Gastroesophageal sphincter (tissue), 4 donors: ENCODE data around the gene MRPL12. TPM values are rescaled to one million over a fixed set of nuclear protein-coding genes. Genes with fewer than 3 reads are reported as not detected.

Source experiments
- ATAC-seq: fragments of 150-250 bp; one replicate; pipeline ENCODE4 v1.9.1; 2016; ENCODE audit warnings: mild to moderate bottlenecking, moderate library complexity
- H3K27ac ChIP-seq, 4 donors: fragments of 200-600 bp; sonication (generic) in 3 of 4; 1 replicate in 3 of 4; 2 replicates in 1 of 4; pipeline ENCODE4 v1.5.1; 2016 to 2019
- H3K27me3 ChIP-seq: fragments of 200-600 bp; sonication (generic); one replicate; pipeline ENCODE4 v1.5.1; 2019
- H3K36me3 ChIP-seq, 2 donors: fragments of 200-600 bp; sonication (generic); one replicate each; pipeline ENCODE4 v1.5.1; 2019; ENCODE audit warnings: control low read depth in 1 of 2
- H3K4me1 ChIP-seq, 3 donors: fragments of 200-600 bp; sonication (generic); 1 replicate in 2 of 3; 2 replicates in 1 of 3; pipeline ENCODE4 v1.5.1; 2016 to 2019; ENCODE audit warnings: control low read depth in 2 of 3
- H3K4me3 ChIP-seq, 2 donors: fragments of 200-600 bp; sonication (generic); one replicate each; pipeline ENCODE4 v1.5.1; 2019; ENCODE audit warnings: mild to moderate bottlenecking in 1 of 2, moderate library complexity in 1 of 2
- H3K9me3 ChIP-seq, 3 donors: fragments of 200-600 bp; sonication (generic); one replicate each; pipeline ENCODE4 v1.5.1; 2017 to 2019; ENCODE audit warnings: control low read depth in 2 of 3
- CTCF ChIP-seq, 4 experiments: fragments of 200-600 bp in 2 of 4; fragments of 450-650 bp in 2 of 4; sonication (generic) in 1 of 4; IDR thresholded peaks; one replicate each; pipeline ENCODE4 v1.5.1; 2017 to 2019; ENCODE audit warnings: antibody characterized with exemption in 4 of 4, mild to moderate bottlenecking in 2 of 4, moderate library complexity in 2 of 4
- EP300 ChIP-seq: sonication (generic); formaldehyde crosslinking; IDR thresholded peaks from one replicate; pipeline ENCODE4 v1.6.1; 2017; ENCODE audit warnings: antibody characterized with exemption, mild to moderate bottlenecking
- POLR2A ChIP-seq, 2 donors: fragments of 450-650 bp; IDR thresholded peaks; one replicate each; pipeline ENCODE4 v1.6.1; 2017; ENCODE audit warnings: antibody characterized with exemption in 2 of 2, mild to moderate bottlenecking in 2 of 2, moderate library complexity in 1 of 2
- POLR2AphosphoS5 ChIP-seq: sonication (generic); formaldehyde crosslinking; IDR thresholded peaks from one replicate; pipeline ENCODE4 v1.6.1; 2017; ENCODE audit warnings: antibody characterized with exemption
- WGBS, 2 donors: methylation state at CpG; one replicate each; pipeline ENCODE4 v1.1.5; 2018; ENCODE audit warnings: low coverage in 1 of 2; 5-methylcytosine and 5-hydroxymethylcytosine counted together
- total RNA-seq, 4 donors: library from RNA; depleted of rRNA; stranded (reverse); fragments of >200 nt; gene quantifications; one replicate each; pipeline ENCODE4 v1.1.0, GENCODE V29; 2016

MRPL12 gene
- 10 to 100 TPM; 27.5 to 42.9 (median 29.3) TPM for total RNA-seq

GRCh38 chr17:81702934-81703746 is at the start of gene MRPL12:
TSS of gene MRPL12 (plus strand) at chr17:81703367. CDS start at chr17:81703502, 135 bp downstream.
- Histone ChIP-seq H3K27me3 (no peaks in the 10 kb centered on the region), H3K36me3 (peaks cover 0 to 76% of the 10 kb centered on the region in 2 donors), H3K27ac (peak within 1 kb of the TSS; percentile 88 to 97 (median 93)), H3K4me1 (peaks cover 0 to 41% (median 26%) of the 10 kb centered on the region in 3 donors), H3K4me3 (peak within 1 kb of the TSS; percentile 42 to 98), H3K9me3 (no peaks in the 10 kb centered on the region)
- no peak for TF ChIP-seq EP300
- TF ChIP-seq CTCF (IDR thresholded peaks at IDR 0.05), result peak in 3 of 4 experiments; percentile 28 to 62 (median 50)
- TF ChIP-seq POLR2AphosphoS5, result peak; percentile 93
- peak; percentile 86 to 90 for TF ChIP-seq POLR2A (IDR thresholded peaks at IDR 0.05)
- peak; percentile 94 for ATAC-seq
- 0% methylated on average over 14 to 15 of the region's 102 CpGs for WGBS, 2 donors

- no CpG with 5 or more reads among the region's 18 CpGs for WGBS, 2 donors
- H3K4me1 ChIP-seq, result no peaks in the 10 kb centered on the region
- no peaks in the 10 kb centered on the region for H3K9me3 ChIP-seq
- no peak overlapping the region for H3K27ac ChIP-seq
- no peak overlapping the region for H3K4me3 ChIP-seq
- TF ChIP-seq POLR2AphosphoS5 (no peak), EP300 (no peak), CTCF (IDR thresholded peaks at IDR 0.05) (no peak), POLR2A (IDR thresholded peaks at IDR 0.05) (no peak)
- H3K36me3 ChIP-seq, result no peaks in the 10 kb centered on the region
- peaks cover 46% of the 10 kb centered on the region for H3K27me3 ChIP-seq
- no peak for ATAC-seq
These were observed 47.6 kb upstream of the MRPL12 start for GRCh38 chr17:81655378-81656117.

- Histone ChIP-seq H3K36me3 (no peaks in the 10 kb centered on the region), H3K27me3 (peaks cover 39% of the 10 kb centered on the region), H3K9me3 (no peaks in the 10 kb centered on the region), H3K4me1 (no peaks in the 10 kb centered on the region), H3K4me3 (no peak within 1 kb of the TSS), H3K27ac (no peak within 1 kb of the TSS)
- no peak for ATAC-seq
- TF ChIP-seq POLR2A (IDR thresholded peaks at IDR 0.05) (no peak), EP300 (no peak), POLR2AphosphoS5 (no peak), CTCF (IDR thresholded peaks at IDR 0.05) (no peak)
- 100% methylated on average over 1 of the region's 15 CpGs; no CpG with 5 or more reads in 1 of the 2 donors for WGBS, 2 donors
These were observed 46.9 kb upstream of the MRPL12 start, which contains the start of gene PDE6G for GRCh38 chr17:81656118-81656743. TSS of gene PDE6G (minus strand) at chr17:81656542. CDS start at chr17:81653305, 3,237 bp downstream.

GRCh38 chr17:81656835-81657234 is 46.3 kb upstream of the MRPL12 start:
- no peaks in the 10 kb centered on the region for H3K36me3 ChIP-seq
- peaks cover 33% of the 10 kb centered on the region for H3K27me3 ChIP-seq
- H3K4me1 ChIP-seq, result no peaks in the 10 kb centered on the region
- ATAC-seq, result no peak
- no peak for TF ChIP-seq EP300
- no peak for TF ChIP-seq CTCF (IDR thresholded peaks at IDR 0.05)
- no peak for TF ChIP-seq POLR2AphosphoS5
- no peak for TF ChIP-seq POLR2A (IDR thresholded peaks at IDR 0.05)
- H3K9me3 ChIP-seq, result no peaks in the 10 kb centered on the region
- WGBS, 2 donors, result no CpG with 5 or more reads among the region's 4 CpGs
- H3K27ac ChIP-seq, result no peak overlapping the region
- no peak overlapping the region for H3K4me3 ChIP-seq
